ENCODE results near the gene JMJD1C.

DNA sequence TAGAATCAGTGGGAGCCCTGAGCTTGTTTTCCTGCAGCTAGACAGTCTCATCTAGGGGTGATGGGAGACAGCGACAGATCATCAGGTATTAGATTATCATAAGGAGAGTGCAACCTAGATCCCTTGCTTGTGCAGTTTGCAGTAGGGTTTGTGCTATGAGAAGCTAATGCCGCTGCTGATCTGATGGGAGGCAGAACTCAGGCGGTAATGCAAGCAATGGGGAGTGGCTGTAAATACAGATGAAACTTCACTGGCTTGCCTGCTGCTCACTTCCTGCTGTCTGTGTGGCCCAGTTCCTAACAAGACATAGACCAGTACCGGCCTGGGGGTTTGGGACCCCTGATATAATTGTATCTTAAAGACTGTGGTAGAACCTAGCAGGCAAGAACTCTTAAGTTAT, 315.0 kb downstream of the JMJD1C start:
- no peak for TF ChIP-seq EP300 (IDR thresholded peaks at IDR 0.05)
- TF ChIP-seq, protein P1, sequence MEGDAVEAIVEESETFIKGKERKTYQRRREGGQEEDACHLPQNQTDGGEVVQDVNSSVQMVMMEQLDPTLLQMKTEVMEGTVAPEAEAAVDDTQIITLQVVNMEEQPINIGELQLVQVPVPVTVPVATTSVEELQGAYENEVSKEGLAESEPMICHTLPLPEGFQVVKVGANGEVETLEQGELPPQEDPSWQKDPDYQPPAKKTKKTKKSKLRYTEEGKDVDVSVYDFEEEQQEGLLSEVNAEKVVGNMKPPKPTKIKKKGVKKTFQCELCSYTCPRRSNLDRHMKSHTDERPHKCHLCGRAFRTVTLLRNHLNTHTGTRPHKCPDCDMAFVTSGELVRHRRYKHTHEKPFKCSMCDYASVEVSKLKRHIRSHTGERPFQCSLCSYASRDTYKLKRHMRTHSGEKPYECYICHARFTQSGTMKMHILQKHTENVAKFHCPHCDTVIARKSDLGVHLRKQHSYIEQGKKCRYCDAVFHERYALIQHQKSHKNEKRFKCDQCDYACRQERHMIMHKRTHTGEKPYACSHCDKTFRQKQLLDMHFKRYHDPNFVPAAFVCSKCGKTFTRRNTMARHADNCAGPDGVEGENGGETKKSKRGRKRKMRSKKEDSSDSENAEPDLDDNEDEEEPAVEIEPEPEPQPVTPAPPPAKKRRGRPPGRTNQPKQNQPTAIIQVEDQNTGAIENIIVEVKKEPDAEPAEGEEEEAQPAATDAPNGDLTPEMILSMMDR (IDR thresholded peaks at IDR 0.05) = no peak

Measured in ovary (tissue), 3 donors.